DMS79 treated with DMSO at 0.1 percent for 48 hours (cell line): ENCODE data around the gene KIRREL3.

Source experiments
- DNase-seq: peaks from one replicate; lab custom pipeline; 2025; lab: John Stamatoyannopoulos, UW

The KIRREL3 gene

DNA sequence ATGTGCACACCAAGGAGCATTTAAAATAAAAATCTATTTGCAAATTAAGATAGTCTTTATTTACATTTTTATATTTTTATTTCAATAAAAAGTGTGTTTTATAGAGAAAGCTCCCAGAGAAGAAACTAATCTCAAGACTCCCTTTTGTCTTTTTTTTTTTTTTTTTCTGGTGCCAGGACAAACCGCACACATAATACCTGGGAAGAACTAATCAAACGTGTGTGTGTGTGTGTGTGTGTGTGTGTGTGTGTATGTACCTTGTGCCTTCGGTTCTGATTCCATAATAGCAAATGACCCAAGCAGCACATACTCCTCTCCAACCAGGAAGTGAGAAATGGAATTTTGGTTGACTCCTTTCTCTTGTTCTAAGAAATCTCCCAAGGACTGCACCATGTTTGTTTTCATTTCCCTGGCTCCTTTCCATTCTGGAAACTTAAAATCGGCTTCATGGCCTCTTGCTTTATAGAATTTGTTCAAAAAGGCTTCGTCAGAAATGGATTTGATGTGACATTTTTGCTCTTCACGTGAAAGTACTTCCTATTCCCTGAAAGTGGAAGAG lies 579.8 kb downstream of the KIRREL3 start:
- no peak for DNase-seq

DNA sequence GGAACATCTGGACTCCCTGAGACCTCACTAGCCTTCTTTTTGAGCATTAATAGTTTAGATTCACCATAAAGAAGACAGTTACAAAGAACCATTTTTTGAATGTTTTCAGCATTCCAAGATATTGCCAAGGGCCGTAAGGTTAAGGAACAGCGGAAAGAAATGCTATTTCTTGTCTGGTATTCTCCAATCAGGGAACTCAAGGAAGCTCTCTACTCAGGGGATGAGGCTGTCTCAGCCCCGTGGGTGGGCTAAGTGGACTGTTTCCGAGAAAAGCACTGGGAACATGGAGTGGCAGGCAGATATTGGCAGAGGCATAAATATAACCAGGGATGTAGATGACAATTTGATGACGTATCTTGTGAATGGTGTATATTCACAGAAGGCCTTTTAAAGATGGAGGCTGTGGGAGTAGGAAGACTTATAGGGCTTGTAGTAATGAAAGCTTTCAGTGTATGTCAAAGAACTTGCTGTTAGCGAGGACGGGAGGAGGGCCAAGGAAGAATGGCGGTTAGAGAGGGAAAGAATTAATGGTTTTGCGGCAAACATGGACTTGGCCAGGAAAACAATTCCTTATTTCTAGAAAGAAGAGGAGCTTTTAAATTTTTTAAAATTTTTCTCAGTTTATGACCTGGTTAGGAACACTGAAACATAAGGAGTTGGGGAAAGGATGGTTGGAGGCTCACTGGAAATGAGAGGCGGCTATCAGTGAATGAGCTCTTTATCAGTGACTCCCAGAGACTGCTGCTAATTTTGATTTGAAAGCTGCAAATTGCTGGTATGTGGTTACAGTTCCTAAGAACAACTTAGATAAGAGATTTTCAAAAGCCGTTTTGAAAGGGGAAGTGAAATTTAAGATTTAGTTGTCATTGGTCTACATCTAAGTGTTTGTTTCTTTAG lies 580.5 kb downstream of the KIRREL3 start:
- DNase-seq: no peak

DNA sequence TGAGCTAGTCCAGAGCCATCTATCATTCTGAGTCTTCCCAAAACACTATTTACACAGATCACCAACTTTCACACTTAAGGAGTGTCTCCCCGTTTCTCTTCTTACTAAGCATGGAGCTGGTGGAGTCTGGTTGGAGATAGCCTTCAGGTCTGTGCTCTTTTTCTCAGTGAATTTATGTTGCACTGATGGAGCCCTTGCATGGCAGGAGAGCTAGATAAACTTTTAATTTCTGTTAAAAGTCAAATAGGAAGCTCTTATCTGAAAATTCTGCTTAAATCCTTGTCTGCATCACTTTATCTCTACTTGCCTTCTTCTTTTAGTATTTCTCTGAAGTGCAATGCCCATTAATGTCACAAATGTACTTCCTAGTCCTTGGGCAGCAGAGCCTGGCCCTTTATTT lies 581.7 kb downstream of the KIRREL3 start:
- no peak for DNase-seq

DNA sequence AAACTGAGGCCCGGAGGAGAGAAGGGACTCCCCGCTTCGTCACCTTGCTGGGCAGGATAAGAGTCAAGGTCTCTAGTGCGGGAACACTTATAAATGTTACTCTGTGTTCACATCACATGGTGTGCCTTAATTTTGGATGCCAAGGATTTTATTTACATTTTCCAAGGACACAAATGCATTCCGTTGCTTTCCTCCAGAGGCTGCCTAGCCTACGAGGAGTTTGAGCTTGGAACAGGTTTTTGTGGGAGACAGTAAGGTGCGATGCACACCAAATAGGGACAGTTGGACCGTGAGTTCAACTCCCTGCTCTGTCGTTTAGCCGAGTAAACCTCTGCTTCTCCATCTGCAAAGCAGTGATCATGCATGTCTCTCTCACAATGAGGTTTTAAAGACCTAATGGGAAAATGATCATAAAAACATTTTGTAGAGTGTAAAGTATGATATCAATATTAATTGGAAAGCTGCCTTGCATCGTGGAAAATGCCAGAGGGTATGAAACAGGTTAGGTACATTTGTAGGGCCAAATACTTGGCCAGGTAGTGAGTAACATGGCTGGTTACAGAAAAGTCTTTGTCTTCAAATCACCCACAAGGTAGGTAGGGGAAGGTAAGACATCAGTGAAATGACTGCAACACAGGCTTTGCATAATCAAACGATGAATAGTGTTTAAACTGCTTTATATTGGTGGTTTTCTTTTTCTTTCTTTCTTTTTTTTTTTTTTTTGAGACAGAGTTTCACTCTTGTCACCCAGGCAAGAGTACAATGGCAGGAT lies 583.3 kb downstream of the KIRREL3 start:
- no peak for DNase-seq

DNA sequence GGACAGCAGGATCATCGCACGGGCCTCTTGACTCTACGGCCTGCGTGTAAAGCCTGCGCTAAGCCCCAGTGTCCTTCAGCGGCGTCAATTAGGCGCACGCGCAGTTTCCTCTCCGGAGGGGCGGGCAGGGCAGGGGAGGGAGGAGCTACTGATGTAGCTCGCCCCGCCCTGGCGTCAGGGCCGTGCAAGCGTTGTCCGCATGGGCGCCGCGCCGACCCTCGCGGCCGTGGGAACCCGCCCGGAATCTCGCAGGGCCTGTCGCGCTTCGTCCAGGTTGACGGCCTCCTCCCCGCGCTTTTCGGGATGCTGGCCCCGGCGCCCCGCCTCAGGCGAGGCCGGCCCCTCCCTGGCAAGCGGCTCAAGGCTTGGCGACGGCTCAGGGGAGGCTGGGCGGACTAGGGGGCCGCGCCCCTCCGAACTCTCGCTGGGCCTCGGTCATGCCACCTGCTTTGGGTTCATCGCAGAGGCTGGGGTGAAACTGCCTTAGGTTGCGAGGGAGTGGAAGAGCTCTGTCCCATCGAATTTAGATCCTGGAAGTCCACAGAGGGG lies 584.0 kb downstream of the KIRREL3 start:
- peak; percentile 80 for DNase-seq

DNA sequence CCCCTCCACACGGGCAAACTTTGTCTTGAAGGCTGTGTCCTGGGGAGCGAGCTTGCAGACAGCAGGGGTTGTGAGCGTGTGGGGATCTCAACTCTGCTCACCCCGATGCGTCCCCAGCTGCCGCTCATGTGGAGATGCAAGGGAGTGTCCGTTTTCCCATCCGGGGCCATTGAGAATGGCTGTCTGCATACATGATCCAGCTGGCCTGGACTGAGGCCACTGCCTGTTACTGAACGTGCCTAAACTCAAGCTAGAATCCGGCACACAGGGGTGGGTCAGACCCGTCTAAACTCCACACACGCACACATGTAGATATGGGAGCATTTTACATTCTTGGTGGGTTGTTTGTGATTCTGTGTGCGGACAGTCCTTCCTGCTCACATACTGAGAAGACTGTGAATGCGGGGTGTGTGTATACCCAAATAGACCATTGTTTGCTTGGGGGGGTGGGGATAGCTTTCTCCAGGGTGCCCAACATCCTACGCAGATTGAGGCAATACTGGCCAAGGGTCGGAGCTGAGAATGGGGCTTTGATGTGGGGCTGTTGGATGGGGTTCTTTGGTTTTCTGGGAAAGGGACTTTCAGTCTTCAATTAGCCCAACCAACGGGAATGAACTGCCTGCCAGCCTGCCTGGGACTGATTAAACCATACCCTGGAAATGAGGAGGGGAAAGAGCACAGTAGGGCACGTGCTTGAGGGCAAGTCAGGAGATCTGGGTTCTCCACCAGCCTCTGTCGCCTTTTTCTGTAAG lies 584.7 kb downstream of the KIRREL3 start:
- no peak for DNase-seq

DNA sequence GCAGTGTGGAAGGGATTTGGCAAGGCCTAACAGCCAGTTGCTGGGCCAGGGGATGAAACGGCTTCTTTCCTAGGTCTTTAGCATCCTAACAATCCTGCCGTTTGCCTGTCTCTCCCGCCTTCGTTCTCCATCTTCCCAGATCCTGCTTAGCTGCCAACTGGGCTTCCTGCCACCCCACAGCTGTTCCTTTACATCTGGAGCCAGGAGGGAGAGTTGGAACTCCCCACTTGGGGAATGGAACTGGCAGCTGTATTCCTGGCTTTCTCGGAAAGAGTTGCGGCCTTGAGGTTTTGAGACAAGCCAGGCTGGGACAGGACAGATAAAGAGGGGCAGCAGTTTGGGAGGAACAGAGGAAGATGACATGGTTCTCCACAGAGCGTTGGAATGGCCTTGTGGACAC lies 585.4 kb downstream of the KIRREL3 start:
- DNase-seq: no peak

DNA sequence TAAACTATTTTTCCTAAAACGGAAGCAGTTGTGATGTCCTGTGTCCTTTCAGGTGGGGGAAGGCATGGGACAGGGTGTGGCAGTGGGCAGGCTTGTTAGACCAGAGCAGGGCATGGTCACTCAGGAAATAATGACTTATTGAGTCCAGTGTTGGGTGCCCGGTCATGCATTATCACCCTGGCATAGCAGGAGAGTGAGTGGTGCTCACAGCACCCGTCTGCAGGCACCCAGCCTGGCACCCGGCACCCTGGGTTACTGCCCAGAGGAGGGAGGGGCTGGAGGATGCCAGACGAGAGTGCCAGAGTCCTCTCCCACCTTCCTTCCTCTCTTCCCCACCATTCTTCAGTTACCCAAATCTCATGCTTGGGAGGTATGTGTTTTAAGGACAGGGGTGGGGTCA lies 586.0 kb downstream of the KIRREL3 start:
- DNase-seq: no peak

DNA sequence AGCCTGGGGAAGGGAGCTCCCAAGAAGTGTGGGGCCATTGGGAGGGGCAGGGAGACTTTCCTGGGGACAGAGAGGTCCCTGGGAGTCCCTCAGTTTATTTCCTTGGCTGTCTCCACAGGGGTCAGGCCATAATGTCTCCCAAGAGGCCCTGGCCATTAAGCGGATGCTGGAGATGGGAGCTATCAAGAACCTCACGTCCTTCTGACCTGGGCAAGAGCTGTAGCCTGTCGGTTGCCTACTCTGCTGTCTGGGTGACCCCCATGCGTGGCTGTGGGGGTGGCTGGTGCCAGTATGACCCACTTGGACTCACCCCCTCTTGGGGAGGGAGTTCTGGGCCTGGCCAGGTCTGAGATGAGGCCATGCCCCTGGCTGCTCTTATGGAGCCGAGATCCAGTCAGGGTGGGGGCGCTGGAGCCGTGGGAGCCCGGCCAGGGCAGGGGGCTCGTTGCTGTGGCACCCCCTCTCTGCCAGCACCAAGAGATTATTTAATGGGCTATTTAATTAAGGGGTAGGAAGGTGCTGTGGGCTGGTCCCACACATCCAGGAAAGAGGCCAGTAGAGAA lies 586.6 kb downstream of the KIRREL3 start:
- DNase-seq: no peak

DNA sequence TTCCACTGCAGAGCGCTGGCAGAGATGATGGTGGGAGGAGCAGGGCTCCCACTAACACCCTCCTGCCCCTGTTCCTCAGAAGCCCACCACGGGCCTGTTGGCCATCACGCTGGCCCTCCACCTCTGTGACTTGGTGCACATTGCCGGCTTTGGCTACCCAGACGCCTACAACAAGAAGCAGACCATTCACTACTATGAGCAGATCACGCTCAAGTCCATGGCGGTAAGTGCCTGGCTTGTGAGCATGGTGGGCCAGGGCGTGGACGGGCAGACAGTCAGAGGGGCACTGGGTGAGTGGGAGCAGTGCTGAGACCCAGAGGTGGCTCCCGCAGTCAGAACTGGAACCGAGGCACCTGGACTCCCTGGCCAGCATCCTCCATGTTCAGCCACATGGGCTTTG lies 587.1 kb downstream of the KIRREL3 start:
- no peak for DNase-seq

DNA sequence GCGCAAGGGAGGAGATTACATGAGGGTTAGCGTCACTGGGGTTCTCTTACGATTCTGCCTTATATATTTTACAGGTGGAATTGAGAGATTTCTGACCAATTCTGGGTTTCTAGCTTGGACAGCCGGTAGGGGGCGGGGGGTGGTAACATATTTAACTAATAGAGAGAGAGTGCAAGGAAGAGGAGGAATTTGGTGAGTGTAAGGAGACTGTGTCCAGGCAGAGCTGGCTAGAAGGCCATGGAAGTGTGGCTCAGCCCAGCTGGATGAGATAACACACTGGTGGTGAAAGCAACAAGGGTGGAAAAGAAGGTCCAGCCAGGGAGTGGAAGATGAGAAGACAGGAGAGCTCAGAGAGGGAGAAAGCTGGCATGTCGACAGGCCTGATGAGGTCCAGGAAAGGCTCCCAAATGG lies 588.6 kb downstream of the KIRREL3 start:
- no peak for DNase-seq

DNA sequence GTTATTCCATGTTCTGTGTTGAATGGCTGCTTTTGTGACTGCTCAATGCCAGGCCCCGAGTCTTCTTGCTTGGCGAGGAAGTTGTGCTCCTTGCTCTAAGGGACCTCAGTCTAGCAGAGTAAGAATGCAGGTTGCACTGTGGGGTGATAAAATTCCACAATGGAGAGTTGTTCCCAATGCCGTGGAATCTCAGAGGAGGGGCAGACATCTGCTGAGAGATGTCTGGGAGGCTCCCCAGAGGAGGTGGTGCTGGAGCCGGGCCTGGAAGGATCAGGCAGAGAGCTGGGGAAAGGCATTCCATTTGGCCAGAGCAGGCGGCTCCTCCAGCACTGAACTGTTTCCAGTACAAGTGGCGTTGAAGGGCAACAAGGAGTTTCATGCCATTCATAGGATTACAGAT lies 589.9 kb downstream of the KIRREL3 start:
- DNase-seq: no peak

DNA sequence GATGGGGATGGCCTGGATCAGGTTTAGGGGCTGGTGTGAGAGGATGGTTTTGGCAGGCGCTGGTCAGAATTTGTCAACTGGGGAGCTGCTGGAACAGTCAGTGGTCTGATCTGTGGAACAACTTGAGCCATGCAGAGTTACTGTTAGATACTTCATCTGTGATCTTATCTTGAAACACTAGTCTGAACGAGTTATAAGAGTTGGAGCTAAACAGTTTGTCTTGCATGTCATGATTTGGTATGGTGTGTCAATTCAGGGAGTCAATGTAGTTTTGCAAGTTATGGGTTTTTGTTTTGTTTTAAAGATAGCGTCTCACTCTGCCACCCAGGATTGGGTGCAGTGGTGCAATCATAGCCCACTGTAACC lies 591.0 kb downstream of the KIRREL3 start:
- DNase-seq: no peak

DNA sequence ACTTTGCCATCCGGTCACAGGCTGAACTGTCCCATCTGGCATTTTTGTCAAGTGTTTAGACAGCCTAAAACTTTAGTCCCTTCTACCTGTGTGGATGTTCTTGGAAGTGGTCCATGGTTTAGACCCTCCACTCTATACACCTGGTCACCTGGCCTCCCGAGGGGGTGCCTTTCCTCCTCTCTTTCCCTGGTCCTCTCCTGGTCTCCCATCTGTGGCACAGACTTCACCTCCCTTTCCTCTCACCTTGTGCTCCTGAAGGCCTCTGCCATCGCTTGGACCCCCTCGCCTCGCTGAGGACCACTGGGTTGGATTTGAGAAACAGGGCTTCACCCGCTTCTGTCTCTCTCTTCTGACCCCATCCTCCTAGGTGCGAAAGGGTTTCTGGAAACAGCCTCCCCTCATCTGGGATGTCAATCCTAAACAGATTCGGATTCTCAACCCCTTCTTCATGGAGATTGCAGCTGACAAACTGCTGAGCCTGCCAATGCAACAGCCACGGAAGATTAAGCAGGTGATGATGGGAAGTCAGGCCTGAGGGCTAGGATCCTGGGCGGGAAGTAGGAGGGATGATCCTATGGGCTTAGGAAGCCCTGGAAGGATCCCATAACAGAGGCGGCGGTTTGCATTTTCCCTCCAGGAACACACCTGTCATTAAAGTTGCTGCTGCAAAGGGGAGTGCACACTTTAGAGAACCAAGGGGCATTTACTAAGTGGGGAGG lies 591.5 kb downstream of the KIRREL3 start:
- DNase-seq: no peak

DNA sequence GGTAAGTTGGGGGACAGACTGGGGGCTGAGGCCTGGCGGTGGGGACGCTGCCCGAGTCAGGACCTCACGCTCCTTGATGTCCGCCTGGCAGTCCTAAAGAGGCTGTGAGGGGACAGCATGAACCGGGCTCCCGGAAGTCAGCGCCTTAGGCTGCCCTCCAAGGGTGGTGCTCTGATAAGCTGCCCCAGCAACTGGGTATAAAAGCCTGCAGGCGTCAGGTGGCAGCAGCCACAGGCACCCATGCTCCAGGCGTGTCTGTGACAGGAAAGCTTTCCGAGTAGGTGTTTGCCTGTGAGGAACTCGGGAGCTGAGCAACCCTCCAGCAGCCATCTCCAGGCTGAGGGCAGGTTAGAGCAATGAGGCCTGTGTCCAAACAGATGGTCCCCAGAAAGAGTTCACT lies 592.1 kb downstream of the KIRREL3 start:
- no peak for DNase-seq

DNA sequence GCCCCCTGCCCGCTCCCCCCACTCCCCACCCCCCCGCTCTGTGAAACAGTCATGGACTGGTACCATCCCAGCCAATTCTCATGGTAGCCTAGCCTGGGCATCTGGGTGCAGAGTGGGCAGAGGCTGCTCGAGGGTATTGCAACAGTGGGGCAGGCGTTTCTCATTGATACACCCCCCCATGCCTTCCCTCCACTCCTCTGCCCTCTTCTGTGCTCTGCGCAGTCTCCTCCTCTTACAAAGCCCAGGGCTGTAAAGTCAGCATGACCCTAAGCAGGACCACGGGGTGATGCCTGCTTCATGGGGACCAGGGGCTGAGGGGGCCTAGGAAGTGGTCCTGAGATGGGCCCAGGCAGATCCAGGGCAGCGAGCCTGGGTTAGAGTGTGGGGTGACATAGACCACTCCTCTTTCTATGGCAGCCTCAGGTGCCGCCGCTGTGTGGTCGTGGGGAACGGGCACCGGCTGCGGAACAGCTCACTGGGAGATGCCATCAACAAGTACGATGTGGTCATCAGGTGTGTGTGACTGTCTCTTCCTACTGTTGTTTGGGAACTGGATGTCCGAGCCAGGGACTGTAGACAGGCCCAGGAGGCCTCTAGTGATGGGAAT lies 592.8 kb downstream of the KIRREL3 start:
- DNase-seq: no peak

DNA sequence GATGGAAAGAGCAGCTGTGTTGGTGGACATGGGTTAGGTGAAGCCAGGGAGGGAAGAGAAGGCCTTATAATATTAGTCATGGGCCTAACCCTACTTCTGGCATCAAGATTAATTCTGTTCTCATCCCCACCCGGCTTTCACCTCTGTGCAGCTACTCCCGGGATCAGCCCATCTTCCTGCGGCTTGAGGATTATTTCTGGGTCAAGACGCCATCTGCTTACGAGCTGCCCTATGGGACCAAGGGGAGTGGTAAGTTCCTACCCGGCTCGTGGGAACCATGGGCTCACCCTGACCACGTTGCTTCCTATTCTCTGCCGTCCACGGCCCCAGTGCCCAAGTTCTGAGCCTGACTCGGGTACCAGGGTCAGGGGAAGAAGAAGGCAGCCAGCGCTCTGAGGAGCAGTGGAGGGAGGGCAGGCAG lies 593.5 kb downstream of the KIRREL3 start:
- DNase-seq: no peak

DNA sequence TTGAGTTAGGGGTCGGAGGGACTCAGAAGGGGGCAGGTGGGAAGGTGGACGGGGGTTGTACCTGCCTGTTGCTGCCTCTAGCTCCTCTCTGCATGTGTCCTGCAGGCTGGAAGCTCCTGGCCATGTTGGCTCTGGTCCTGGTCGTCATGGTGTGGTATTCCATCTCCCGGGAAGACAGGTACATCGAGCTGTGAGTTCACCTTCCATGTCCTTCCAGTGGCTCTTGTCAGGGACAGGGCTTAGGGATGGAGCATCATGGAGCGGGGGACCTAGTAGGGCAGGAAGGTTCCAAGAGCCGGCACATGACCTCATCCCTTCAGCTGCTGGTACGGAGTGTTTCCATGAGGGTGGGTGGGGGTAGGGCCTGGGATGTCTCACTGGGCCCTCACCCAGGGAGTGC lies 594.2 kb downstream of the KIRREL3 start:
- no peak for DNase-seq

DNA sequence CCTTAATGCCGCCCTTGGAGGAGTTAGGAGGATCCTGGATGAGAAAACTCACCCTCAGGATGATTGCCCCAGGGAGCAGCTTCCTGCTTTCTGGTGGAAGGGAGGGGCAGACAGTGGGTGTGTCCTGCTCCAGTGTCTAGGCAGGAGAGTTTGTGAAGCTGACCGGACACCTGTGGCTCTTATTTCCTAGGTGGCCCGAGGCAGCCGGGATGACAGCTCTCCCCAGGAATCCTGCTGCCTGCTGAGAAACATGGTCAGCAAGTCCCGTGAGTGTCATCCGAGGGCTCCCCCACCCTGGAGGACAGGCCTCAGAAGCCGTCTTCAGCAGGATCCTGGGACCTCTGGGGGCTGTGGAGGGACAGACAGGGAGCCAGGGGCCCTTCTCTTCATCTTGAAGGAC lies 594.7 kb downstream of the KIRREL3 start:
- DNase-seq: no peak

DNA sequence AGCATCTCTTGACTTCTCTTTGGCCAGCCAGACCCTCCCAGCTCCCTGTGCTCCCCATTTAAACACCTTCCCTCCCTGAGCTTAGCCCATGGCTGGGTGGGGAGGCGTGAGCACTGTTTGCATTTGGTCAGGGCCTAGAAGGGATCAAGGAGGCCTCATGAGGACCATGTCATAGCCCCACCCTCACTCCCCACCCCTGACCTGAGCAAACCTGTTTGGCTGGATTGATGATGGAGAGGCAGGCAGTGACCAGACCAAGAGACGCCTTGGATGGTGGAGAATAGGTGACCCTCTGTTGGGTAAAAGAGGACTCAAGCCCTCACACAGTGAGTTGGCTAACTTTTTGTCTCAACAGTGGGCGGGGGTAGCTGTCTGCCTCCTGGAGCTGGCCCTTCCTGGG lies 595.2 kb downstream of the KIRREL3 start:
- no peak for DNase-seq

DNA sequence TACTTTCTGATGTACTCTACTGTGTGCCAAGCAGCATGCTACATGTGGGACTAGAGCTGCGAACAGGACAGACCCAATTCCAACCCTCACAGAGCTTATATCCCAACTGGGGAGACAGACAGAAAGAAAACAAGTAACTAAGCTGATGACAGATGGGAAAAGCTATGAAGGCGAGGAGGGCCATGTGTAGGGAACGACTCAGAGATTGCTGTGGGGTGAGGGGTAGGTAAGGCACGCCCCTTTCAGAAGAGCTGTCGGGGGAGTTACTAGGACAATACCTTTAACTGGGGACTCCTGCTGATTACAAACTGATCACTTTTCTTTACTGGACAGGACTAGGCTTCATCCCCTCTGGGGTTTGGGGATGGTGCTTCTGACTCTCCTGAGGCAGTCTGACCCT lies 596.2 kb downstream of the KIRREL3 start:
- no peak for DNase-seq
